Motor neuron (in vitro differentiated cells): Measurements from ENCODE around the gene NARS2. TPM values are rescaled to one million over a fixed set of nuclear protein-coding genes. Genes with fewer than 3 reads are reported as not detected.
"Not testable (repeated sequence)": the region's sequence is repeated elsewhere in the genome, so short reads cannot be mapped to it uniquely, and the experiment has no call there.

Experiments
- ATAC-seq, 8 experiments: fragments of 200-7000 bp; cut with Tn5 transposase; replicated peaks in 6 of 8; 2 replicates each; pipeline ENCODE4 v1.8.0; 2021; ENCODE audit warnings: mild to moderate bottlenecking in 8 of 8, moderate library complexity in 8 of 8
- H3K27ac ChIP-seq, 2 donors: fragments of 250-450 bp; sonication (Bioruptor Pico); 2 replicates each; pipeline ENCODE4 v1.9.0; 2021; ENCODE audit warnings: antibody characterized with exemption in 2 of 2, mild to moderate bottlenecking in 2 of 2, moderate library complexity in 1 of 2
- H3K4me1 ChIP-seq, 2 donors: fragments of 250-450 bp; sonication (Bioruptor Pico); replicated peaks in 1 of 2; 2 replicates each; pipeline ENCODE4 v1.6.1; 2021; ENCODE audit warnings: antibody characterized with exemption in 2 of 2, mild to moderate bottlenecking in 2 of 2, moderate library complexity in 1 of 2
- H3K4me3 ChIP-seq, 5 donors: fragments of 250-450 bp; sonication (Bioruptor Pico); 2 replicates each; pipeline ENCODE4 v1.9.0; 2021; ENCODE audit warnings: antibody characterized with exemption in 5 of 5, mild to moderate bottlenecking in 5 of 5, moderate library complexity in 4 of 5
- WGBS, 10 experiments: fragments of 450-650 bp; shearing (Covaris generic); methylation state at CpG; one replicate each; pipeline ENCODE4 v1.0.0; 2022; 5-methylcytosine and 5-hydroxymethylcytosine counted together
- in situ Hi-C, 9 experiments: fragments of 400-800 bp; cut with MboI; loops; one replicate each; pipeline ENCODE4 v1.15.0; 2021; ENCODE audit warnings: low sequenced_read_pairs in 9 of 9, low pct_unique_long_range_greater_than_20kb in 2 of 9; ENCODE audit not compliant: unreplicated experiment in 9 of 9
- total RNA-seq, 8 experiments: library from RNA; unstranded; fragments of 300-600 nt; gene quantifications; 2 replicates each; pipeline versions ENCODE4 v1.2.3 to v1.2.4, GENCODE V29; 2022

Gene NARS2
- total RNA-seq = 10 to 100 TPM; 11.5 to 36.0 (median 28.1) TPM

- peak within 1 kb of the TSS; percentile 76 to 84 for H3K27ac ChIP-seq
- WGBS, 10 experiments = 0 to 30% (median 1%) methylated on average over 2 to 23 of the region's 60 CpGs; no CpG with 5 or more reads in 2 of the 10 experiments
- peak; percentile 93 to 97 (median 96) for ATAC-seq
- in situ Hi-C loops = loop anchor here in 5 of 9 experiments (25.0 kb wide), 3 partner anchors 137 to 337 kb away; partner anchors contain the start of gene GAB2 (in 1 of the 5)
- peak within 1 kb of the TSS; percentile 51 to 87 (median 80) for H3K4me3 ChIP-seq
- H3K4me1 ChIP-seq = peaks cover 0 to 6% of the 10 kb centered on the region in 2 donors
These were observed at the start of gene NARS2 for GRCh38 chr11:78574386-78575381. Gene NARS2, minus strand, starts transcription at chr11:78574864. Its CDS starts 376 bp downstream, at chr11:78574488.

GRCh38 chr11:78622666-78623065 lies 48.0 kb upstream of the NARS2 start:
- 5 to 83% (median 42%) methylated on average over 1 to 4 of the region's 5 CpGs; no CpG with 5 or more reads in 3 of the 10 experiments for WGBS, 10 experiments
- ATAC-seq = no peak
- no peak overlapping the region for H3K27ac ChIP-seq
- H3K4me1 ChIP-seq = no peaks in the 10 kb centered on the region
- in situ Hi-C loops = no loop called here
- no peak overlapping the region for H3K4me3 ChIP-seq

- H3K27ac ChIP-seq = no peak overlapping the region
- WGBS, 10 experiments = 10 to 86% (median 50%) methylated on average over 1 to 2 of the region's 2 CpGs; no CpG with 5 or more reads in 3 of the 10 experiments
These were observed 45.5 kb upstream of the NARS2 start for GRCh38 chr11:78620159-78620558.

GRCh38 chr11:78615724-78616123 lies 41.1 kb upstream of the NARS2 start:
- H3K27ac ChIP-seq = no peak overlapping the region
- no peaks in the 10 kb centered on the region for H3K4me1 ChIP-seq
- no peak for ATAC-seq
- 43 to 100% (median 100%) methylated on average over 1 of the region's 1 CpG; no CpG with 5 or more reads in 3 of the 10 experiments for WGBS, 10 experiments
- H3K4me3 ChIP-seq = no peak overlapping the region
- in situ Hi-C loops = no loop called here

More at GRCh38 chr11:78620159-78620558, 45.5 kb upstream of the NARS2 start:
- in situ Hi-C loops = no loop called here
- Histone ChIP-seq H3K4me1 (no peaks in the 10 kb centered on the region), H3K4me3 (no peak overlapping the region)
- ATAC-seq = no peak

- Histone ChIP-seq H3K27ac (no peak overlapping the region), H3K4me1 (no peaks in the 10 kb centered on the region), H3K4me3 (no peak overlapping the region)
- in situ Hi-C loops = no loop called here
- ATAC-seq = no peak
- 17 to 89% (median 69%) methylated on average over 1 to 5 of the region's 5 CpGs for WGBS, 10 experiments
These were observed 38.7 kb upstream of the NARS2 start for GRCh38 chr11:78613378-78613813.

- Histone ChIP-seq H3K4me3 (no peak overlapping the region), H3K27ac (no peak overlapping the region), H3K4me1 (no peaks in the 10 kb centered on the region)
- no peak for ATAC-seq
- 13 to 100% (median 63%) methylated on average over 2 to 4 of the region's 4 CpGs for WGBS, 10 experiments
- in situ Hi-C loops = no loop called here
These were observed 38.2 kb upstream of the NARS2 start for GRCh38 chr11:78612721-78613377.

- H3K27ac ChIP-seq, in situ Hi-C loops, H3K4me1 ChIP-seq, H3K4me3 ChIP-seq: not testable (repeated sequence)
- 62 to 100% (median 87%) methylated on average over 1 to 5 of the region's 5 CpGs; no CpG with 5 or more reads in 3 of the 10 experiments for WGBS, 10 experiments
- peak in 1 of 8 experiments; percentile 28 for ATAC-seq
These were observed 34.7 kb upstream of the NARS2 start for GRCh38 chr11:78609321-78609720.

GRCh38 chr11:78607696-78608095 lies 33.0 kb upstream of the NARS2 start:
- Histone ChIP-seq H3K4me1 (peaks cover 0 to 2% of the 10 kb centered on the region in 2 donors), H3K27ac (no peak overlapping the region), H3K4me3 (no peak overlapping the region)
- no peak for ATAC-seq
- in situ Hi-C loops = no loop called here

- ATAC-seq = no peak
- peaks cover 0 to 2% of the 10 kb centered on the region in 2 donors for H3K4me1 ChIP-seq
- in situ Hi-C loops = no loop called here
- H3K27ac ChIP-seq = no peak overlapping the region
- 20 to 93% (median 80%) methylated on average over 2 to 3 of the region's 3 CpGs; no CpG with 5 or more reads in 3 of the 10 experiments for WGBS, 10 experiments
- H3K4me3 ChIP-seq = no peak overlapping the region
These were observed 32.0 kb upstream of the NARS2 start for GRCh38 chr11:78606667-78607066.

- H3K27ac ChIP-seq = no peak overlapping the region
- WGBS, 10 experiments = 43 to 100% (median 80%) methylated on average over 1 to 6 of the region's 7 CpGs
- ATAC-seq = no peak
- in situ Hi-C loops = no loop called here
- no peak overlapping the region for H3K4me3 ChIP-seq
- peaks cover 0 to 2% of the 10 kb centered on the region in 2 donors for H3K4me1 ChIP-seq
These were observed 30.6 kb upstream of the NARS2 start for GRCh38 chr11:78605296-78605695.

- peak in 3 of 8 experiments; percentile 50 to 94 (median 66) for ATAC-seq
- WGBS, 10 experiments = 0 to 67% (median 38%) methylated on average over 1 of the region's 1 CpG; no CpG with 5 or more reads in 3 of the 10 experiments
- in situ Hi-C loops = no loop called here
- Histone ChIP-seq H3K27ac (no peak overlapping the region), H3K4me1 (peaks cover 0 to 2% of the 10 kb centered on the region in 2 donors), H3K4me3 (no peak overlapping the region)
These were observed 29.1 kb upstream of the NARS2 start for GRCh38 chr11:78603792-78604191.

- H3K4me1 ChIP-seq, H3K4me3 ChIP-seq, in situ Hi-C loops, H3K27ac ChIP-seq, ATAC-seq: not testable (repeated sequence)
- 8 to 100% (median 60%) methylated on average over 1 to 2 of the region's 5 CpGs; no CpG with 5 or more reads in 6 of the 10 experiments for WGBS, 10 experiments
These were observed 28.1 kb upstream of the NARS2 start for GRCh38 chr11:78602771-78603170.

GRCh38 chr11:78601066-78601465 lies 26.4 kb upstream of the NARS2 start:
- H3K4me1 ChIP-seq, H3K27ac ChIP-seq, ATAC-seq, in situ Hi-C loops, H3K4me3 ChIP-seq: not testable (repeated sequence)
- 68 to 100% (median 85%) methylated on average over 1 to 5 of the region's 5 CpGs; no CpG with 5 or more reads in 2 of the 10 experiments for WGBS, 10 experiments
